ENCODE measurements around the gene SPATA31A3. TPM values are rescaled to one million over a fixed set of nuclear protein-coding genes. Genes with fewer than 3 reads are reported as not detected.
"Not testable (repeated sequence)": the region's sequence is repeated elsewhere in the genome, so short reads cannot be mapped to it uniquely, and the experiment has no call there.

Gene SPATA31A3
- not detected in 2 replicates for total RNA-seq

DNA sequence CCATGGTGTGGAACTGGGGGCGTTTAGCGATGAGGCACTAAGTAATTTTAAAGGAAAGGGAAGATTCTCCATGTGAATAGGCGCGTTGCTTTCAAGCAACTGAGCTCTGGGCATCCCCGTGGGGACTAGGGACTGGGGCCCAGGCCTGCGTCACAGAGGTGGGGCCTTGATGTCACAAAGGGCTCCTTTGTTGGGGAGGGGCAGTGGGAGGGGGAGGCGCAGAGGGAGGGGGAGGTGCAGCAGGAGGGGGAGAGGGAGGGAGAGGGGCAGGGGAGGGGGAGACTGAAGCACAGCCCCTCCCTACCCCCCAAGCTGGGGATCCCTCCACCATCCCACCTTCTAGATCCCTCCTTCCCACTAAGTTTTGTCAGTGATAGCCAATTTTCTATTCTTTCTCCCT, at the start of gene SPATA31A3:
Gene SPATA31A3, minus strand, starts transcription at position 101 of the 400 bp plus-strand sequence. Its CDS starts 29 bp downstream, at position 72.
- H3K27ac Mint-ChIP-seq; DNase-seq; H3K4me1 Mint-ChIP-seq; POLR2A ChIA-PET; CTCF ChIA-PET; ATAC-seq (ENCODE audit: low read depth); intact Hi-C loops (cut with micrococcal nuclease); H3K27me3 Mint-ChIP-seq; H3K36me3 Mint-ChIP-seq (ENCODE audit: low read depth); H3K4me3 Mint-ChIP-seq; H3K9me3 Mint-ChIP-seq: not testable (repeated sequence)

DNA sequence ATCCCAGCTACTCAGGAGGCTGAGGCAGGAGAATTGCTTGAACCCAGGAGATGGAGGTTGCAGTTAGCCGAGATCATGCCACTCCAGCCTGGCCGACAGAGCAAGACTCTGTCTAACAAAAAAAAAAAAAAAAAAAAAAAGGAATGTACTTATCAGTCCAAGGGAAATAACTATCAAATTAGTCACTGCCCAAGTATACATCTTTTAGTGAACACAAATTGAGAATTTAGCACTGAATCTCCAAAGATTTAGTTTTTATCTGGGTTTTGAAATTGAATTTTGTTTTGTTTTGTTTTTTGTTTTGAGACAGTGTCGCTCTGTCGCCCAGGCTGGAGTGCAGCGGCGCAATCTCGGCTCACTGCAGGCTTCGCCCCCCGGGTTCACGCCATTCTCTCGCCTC, 39.8 kb downstream of the SPATA31A3 start:
- H3K9me3 Mint-ChIP-seq; H3K36me3 Mint-ChIP-seq (ENCODE audit: low read depth); CTCF ChIA-PET; ATAC-seq (ENCODE audit: low read depth); intact Hi-C loops (cut with micrococcal nuclease); H3K4me3 Mint-ChIP-seq; DNase-seq; H3K27me3 Mint-ChIP-seq; H3K27ac Mint-ChIP-seq; POLR2A ChIA-PET; H3K4me1 Mint-ChIP-seq: not testable (repeated sequence)

DNA sequence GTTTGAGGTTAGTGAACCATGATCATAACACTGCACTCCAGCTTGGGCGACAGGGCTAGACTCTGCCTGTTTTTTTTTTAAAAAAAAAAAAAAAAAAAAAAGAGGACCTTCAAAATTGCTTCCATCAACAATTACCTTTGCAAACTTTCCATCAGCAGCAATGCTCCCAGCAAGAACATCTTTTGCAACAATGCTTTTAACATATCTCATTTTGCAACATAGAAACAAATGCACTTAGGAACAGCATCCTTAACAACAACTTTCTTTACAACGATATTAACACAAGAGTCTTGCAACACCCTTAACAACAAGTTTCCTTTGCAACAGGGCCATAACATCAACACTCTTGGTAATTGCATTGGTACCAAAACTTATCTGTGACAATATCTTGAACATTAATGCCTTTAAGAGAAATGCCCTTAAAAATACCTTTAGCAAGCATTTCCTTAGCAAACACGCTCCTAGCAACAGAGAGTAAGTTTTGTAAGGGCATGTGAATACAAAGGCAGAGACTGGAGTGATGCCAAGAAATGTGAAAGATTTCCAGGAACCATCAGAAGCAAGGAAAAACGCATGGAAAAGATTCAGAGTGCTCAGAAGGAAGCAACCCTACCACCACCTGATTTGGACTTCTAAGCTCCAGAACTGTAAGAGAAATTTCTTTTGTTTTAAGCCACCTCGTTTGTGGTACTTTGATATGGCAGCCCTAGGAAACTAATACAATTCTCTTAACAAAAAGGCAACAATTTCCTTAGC, 49.8 kb downstream of the SPATA31A3 start:
- H3K27ac Mint-ChIP-seq; ATAC-seq (ENCODE audit: low read depth); DNase-seq; POLR2A ChIA-PET; H3K4me3 Mint-ChIP-seq; CTCF ChIA-PET; H3K36me3 Mint-ChIP-seq (ENCODE audit: low read depth); H3K4me1 Mint-ChIP-seq; H3K9me3 Mint-ChIP-seq; H3K27me3 Mint-ChIP-seq; intact Hi-C loops (cut with micrococcal nuclease): not testable (repeated sequence)

DNA sequence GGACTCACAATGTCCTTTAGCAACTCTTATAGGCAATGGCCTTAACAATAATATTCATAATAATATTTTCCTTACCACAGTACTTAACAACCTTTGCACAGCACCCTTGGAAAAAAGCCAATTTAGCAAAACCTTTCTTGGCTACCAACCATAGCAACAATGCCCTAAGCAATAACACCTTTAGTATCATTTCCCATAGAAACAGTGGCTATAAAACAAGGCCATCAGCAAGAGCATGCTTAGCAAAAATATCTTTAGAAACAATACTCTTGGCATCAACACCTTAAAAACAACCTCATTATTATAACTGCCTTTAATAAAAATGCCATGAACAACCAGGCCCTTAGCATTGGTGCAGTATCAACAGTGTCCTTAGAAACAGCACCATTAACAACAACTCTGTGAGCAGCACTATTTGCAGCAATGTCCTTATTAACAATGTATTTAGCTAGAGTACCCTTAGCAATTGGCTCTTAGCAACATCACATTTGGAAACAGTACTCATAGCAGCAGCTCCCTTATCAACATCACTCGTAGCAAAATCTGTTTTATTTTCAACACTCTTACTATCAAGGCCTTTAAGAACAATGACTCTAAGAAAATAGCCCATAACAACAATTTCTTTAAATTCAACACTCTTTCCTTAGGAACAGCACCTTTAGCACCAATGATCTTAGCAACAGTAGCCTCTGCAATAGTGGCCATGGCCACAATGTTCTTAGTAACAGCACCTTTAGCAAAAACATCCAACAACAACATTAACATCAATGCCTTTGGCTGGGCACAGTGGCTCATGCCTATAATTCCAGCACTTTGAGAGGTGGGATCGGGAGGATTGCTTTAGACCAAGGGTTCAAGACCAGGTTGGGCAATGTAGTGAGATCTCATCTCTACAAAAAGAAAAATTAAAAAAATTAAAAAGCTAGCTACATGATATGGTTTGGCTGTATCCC, 52.2 kb downstream of the SPATA31A3 start:
- H3K9me3 Mint-ChIP-seq; intact Hi-C loops (cut with micrococcal nuclease); H3K27me3 Mint-ChIP-seq; H3K4me1 Mint-ChIP-seq; ATAC-seq (ENCODE audit: low read depth); H3K36me3 Mint-ChIP-seq (ENCODE audit: low read depth); H3K27ac Mint-ChIP-seq; CTCF ChIA-PET; POLR2A ChIA-PET; DNase-seq; H3K4me3 Mint-ChIP-seq: not testable (repeated sequence)

DNA sequence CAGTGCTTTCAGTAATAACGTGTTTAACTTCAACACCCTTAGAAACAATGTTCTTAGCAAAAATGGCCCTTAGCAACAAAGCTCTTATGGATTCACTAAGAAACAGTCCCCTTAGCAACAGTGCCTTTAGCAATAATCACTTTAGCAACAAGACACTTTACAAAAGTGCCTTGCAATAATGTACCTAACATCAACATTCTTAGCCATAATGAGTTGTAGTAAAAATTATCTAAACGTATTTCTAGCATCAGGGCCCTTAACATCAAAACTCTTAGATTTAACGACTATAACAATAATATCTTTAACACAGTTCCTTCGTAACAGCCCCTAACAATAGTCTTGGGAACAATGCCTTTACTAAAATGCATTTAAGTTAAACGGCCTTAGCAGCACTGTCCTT, 54.0 kb downstream of the SPATA31A3 start:
- H3K4me1 Mint-ChIP-seq; intact Hi-C loops (cut with micrococcal nuclease); CTCF ChIA-PET; POLR2A ChIA-PET; H3K36me3 Mint-ChIP-seq (ENCODE audit: low read depth); H3K9me3 Mint-ChIP-seq; DNase-seq; H3K27me3 Mint-ChIP-seq; H3K4me3 Mint-ChIP-seq; ATAC-seq (ENCODE audit: low read depth); H3K27ac Mint-ChIP-seq: not testable (repeated sequence)

DNA sequence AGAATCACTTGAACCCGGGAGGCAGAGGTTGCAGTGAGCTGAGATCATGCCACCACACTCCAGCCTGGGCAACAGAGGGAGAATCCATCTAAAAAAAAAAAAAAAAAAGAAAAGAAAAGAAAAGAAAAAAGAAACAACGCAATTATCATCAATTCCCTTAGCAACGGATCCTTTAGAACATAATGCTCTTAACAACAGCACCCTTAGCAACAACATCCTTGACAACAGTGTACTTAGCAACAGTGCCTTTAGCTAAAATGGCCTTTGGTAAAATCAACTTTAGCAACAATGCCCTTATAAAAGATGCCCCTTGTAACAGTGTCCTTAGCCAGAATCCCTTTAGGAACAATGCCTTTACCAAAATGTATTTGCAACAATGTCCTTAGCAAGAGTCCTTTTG, 54.7 kb downstream of the SPATA31A3 start:
- intact Hi-C loops (cut with micrococcal nuclease); H3K4me3 Mint-ChIP-seq; POLR2A ChIA-PET; CTCF ChIA-PET; H3K4me1 Mint-ChIP-seq; H3K9me3 Mint-ChIP-seq; ATAC-seq (ENCODE audit: low read depth); H3K27me3 Mint-ChIP-seq; DNase-seq; H3K36me3 Mint-ChIP-seq (ENCODE audit: low read depth); H3K27ac Mint-ChIP-seq: not testable (repeated sequence)

Other genes starting within 250 kb of the SPATA31A3 start
- gene ZNF658, start 91.8 kb downstream of the SPATA31A3 start, total RNA-seq = 3.7 and 4.7 TPM in 2 replicates